SK-N-SH (cell line): ENCODE measurements around the gene MAPK10. TPM values are rescaled to one million over a fixed set of nuclear protein-coding genes. Genes with fewer than 3 reads are reported as not detected.

Experiments
- CTCF ChIA-PET: fragments of 300-600, 350-600 bp; formaldehyde crosslinking; extraction: SDS; loops from one replicate; lab custom pipeline; 2021; lab: Yijun Ruan, JAX
- POLR2A ChIA-PET: fragments of 350-600 bp; sonication (Branson Sonifier 250); formaldehyde crosslinking; extraction: SDS; loops from one replicate; lab custom pipeline; 2020; ENCODE audit warnings: antibody characterized with exemption, inconsistent platforms; lab: Yijun Ruan, JAX
- DNase-seq: peaks from one replicate; pipeline ENCODE4 v3.0.0; 2012
- H2AFZ ChIP-seq: fragments of 200-600 bp; sonication (generic); 2 replicates; pipeline ENCODE4 v1.8.1; 2016; ENCODE audit warnings: antibody characterized with exemption, mild to moderate bottlenecking, low read depth
- H3F3A ChIP-seq: fragments of 200-600 bp; sonication (generic); replicated peaks from 2 replicates; pipeline ENCODE3; 2016; ENCODE audit warnings: antibody characterized with exemption, mild to moderate bottlenecking; ENCODE audit not compliant: insufficient read depth
- H3K27ac ChIP-seq, 2 experiments: fragments of 200-500 bp in 1 of 2; fragments of 200-600 bp in 1 of 2; sonication (Bioruptor generic) in 1 of 2; sonication (generic), shearing (Covaris generic) in 1 of 2; 2 replicates each; pipeline versions ENCODE4 v1.5.1 to v1.6.1; 2014 to 2016; ENCODE audit warnings: low read depth in 2 of 2, inconsistent platforms in 1 of 2, low read length in 1 of 2, mild to moderate bottlenecking in 1 of 2, mixed read lengths in 1 of 2
- H3K27me3 ChIP-seq: fragments of 200-600 bp; sonication (generic), shearing (Covaris generic); 2 replicates; pipeline ENCODE4 v1.6.1; 2016; ENCODE audit warnings: mixed run types; ENCODE audit not compliant: insufficient read depth
- H3K36me3 ChIP-seq, 2 experiments: fragments of 200-500 bp in 1 of 2; fragments of 200-600 bp in 1 of 2; sonication (Bioruptor generic) in 1 of 2; sonication (generic) in 1 of 2; replicated peaks in 1 of 2; 2 replicates each; pipeline versions ENCODE3 to v1.5.1; 2014 to 2016; ENCODE audit warnings: low read length in 1 of 2, mild to moderate bottlenecking in 1 of 2; ENCODE audit not compliant: insufficient read depth in 2 of 2, control insufficient read depth in 1 of 2
- H3K4me1 ChIP-seq, 2 experiments: fragments of 200-500 bp in 1 of 2; fragments of 200-600 bp in 1 of 2; sonication (Bioruptor generic) in 1 of 2; sonication (generic), shearing (Covaris generic) in 1 of 2; 2 replicates each; pipeline versions ENCODE4 v1.5.1 to v1.6.1; 2014 to 2016; ENCODE audit warnings: low read depth in 1 of 2, low read length in 1 of 2, mixed run types in 1 of 2; ENCODE audit not compliant: insufficient read depth in 2 of 2, control insufficient read depth in 1 of 2
- H3K4me2 ChIP-seq: fragments of 200-600 bp; sonication (generic), shearing (Covaris generic); 2 replicates; pipeline ENCODE4 v1.6.1; 2017; ENCODE audit warnings: mixed run types
- H3K4me3 ChIP-seq, 2 experiments: fragments of 200-500 bp in 1 of 2; fragments of 200-600 bp in 1 of 2; sonication (Bioruptor generic) in 1 of 2; sonication (generic), shearing (Covaris generic) in 1 of 2; 2 replicates each; pipeline versions ENCODE4 v1.5.1 to v1.8.1; 2014 to 2016; ENCODE audit warnings: low read depth in 2 of 2, inconsistent platforms in 1 of 2, low read length in 1 of 2, mild to moderate bottlenecking in 1 of 2, mixed read lengths in 1 of 2, moderate library complexity in 1 of 2
- H3K79me2 ChIP-seq: fragments of 200-600 bp; sonication (generic); 2 replicates; pipeline ENCODE4 v1.8.1; 2017; ENCODE audit warnings: mild to moderate bottlenecking; ENCODE audit not compliant: insufficient read depth
- H3K9ac ChIP-seq: fragments of 200-600 bp; sonication (generic); 2 replicates; pipeline ENCODE4 v1.6.1; 2017; ENCODE audit warnings: mixed run types
- H3K9me2 ChIP-seq: fragments of 200-600 bp; sonication (generic); 2 replicates; pipeline ENCODE4 v1.6.1; 2017; ENCODE audit warnings: mixed run types
- H3K9me3 ChIP-seq: fragments of 200-600 bp; sonication (generic); 2 replicates; pipeline ENCODE4 v1.6.1; 2017; ENCODE audit warnings: mixed run types, mild to moderate bottlenecking, moderate library complexity
- H4K20me1 ChIP-seq: fragments of 200-600 bp; sonication (generic); 2 replicates; pipeline ENCODE4 v1.6.1; 2017; ENCODE audit warnings: mild to moderate bottlenecking, mixed run types; ENCODE audit not compliant: insufficient read depth
- ELF1 ChIP-seq: IDR thresholded peaks from 2 replicates; pipeline ENCODE4 v1.4.0; 2012
- FOSL2 ChIP-seq: IDR thresholded peaks from 2 replicates; pipeline ENCODE4 v1.4.0; 2012; ENCODE audit warnings: low read depth, mild to moderate bottlenecking, moderate library complexity, borderline replicate concordance
- GABPA ChIP-seq: IDR thresholded peaks from 2 replicates; pipeline ENCODE4 v1.4.0; 2012; ENCODE audit warnings: low read depth, mild to moderate bottlenecking
- JUND ChIP-seq: IDR thresholded peaks from 2 replicates; pipeline ENCODE4 v1.4.0; 2012
- MEF2A ChIP-seq: IDR thresholded peaks from 2 replicates; pipeline ENCODE4 v1.4.0; 2012; ENCODE audit warnings: low read depth, borderline replicate concordance
- MXI1 ChIP-seq: IDR thresholded peaks from 2 replicates; pipeline ENCODE4 v1.6.1; 2012; ENCODE audit warnings: mild to moderate bottlenecking, low read depth, low read length, improper control_type of control experiment
- NRF1 ChIP-seq: IDR thresholded peaks from 2 replicates; pipeline ENCODE4 v1.6.1; 2012; ENCODE audit warnings: low read depth, mild to moderate bottlenecking, low read length
- POLR2AphosphoS5 ChIP-seq: IDR thresholded peaks from 2 replicates; pipeline ENCODE4 v1.6.1; 2012; ENCODE audit warnings: low read depth, low read length
- RAD21 ChIP-seq: IDR thresholded peaks from 2 replicates; pipeline ENCODE4 v1.6.1; 2012; ENCODE audit warnings: mild to moderate bottlenecking, low read length
- SIN3A ChIP-seq: IDR thresholded peaks from 2 replicates; pipeline ENCODE4 v1.6.1; 2012; ENCODE audit warnings: low read depth, mild to moderate bottlenecking, low read length, moderate library complexity, borderline replicate concordance
- SMC3 ChIP-seq: IDR thresholded peaks from 2 replicates; pipeline ENCODE4 v1.6.1; 2012; ENCODE audit warnings: low read depth, low read length, improper control_type of control experiment
- TAF1 ChIP-seq: IDR thresholded peaks from 2 replicates; pipeline ENCODE4 v1.6.1; 2012; ENCODE audit warnings: low read depth, mild to moderate bottlenecking, low read length, moderate library complexity, borderline replicate concordance
- TEAD4 ChIP-seq: IDR thresholded peaks from 2 replicates; pipeline ENCODE4 v1.4.0; 2012; ENCODE audit warnings: mild to moderate bottlenecking, borderline replicate concordance; ENCODE audit not compliant: insufficient read depth
- YY1 ChIP-seq: IDR thresholded peaks from 2 replicates; pipeline ENCODE4 v1.4.0; 2012; ENCODE audit warnings: low read depth, mild to moderate bottlenecking
- WGBS: methylation state at CpG from one replicate; pipeline ENCODE4 v1.1.6; 2017; ENCODE audit warnings: low lambda C conversion rate; 5-methylcytosine and 5-hydroxymethylcytosine counted together
- polyA plus RNA-seq, 3 experiments: library from polyadenylated mRNA; depleted of rRNA; stranded (reverse); fragments of >200 nt; gene quantifications; 2 replicates each; pipeline ENCODE4 v1.2.3, GENCODE V29; 2012
- TF ChIP-seq, protein P1 (sequence below): fragments of 150-350 bp; IDR thresholded peaks from 2 replicates; pipeline ENCODE4 v1.6.1; 2016; ENCODE audit warnings: mild to moderate bottlenecking, low read depth, low read length
- TF ChIP-seq, protein P2 (sequence below): IDR thresholded peaks from 2 replicates; pipeline ENCODE4; 2012
- TF ChIP-seq, protein P3 (sequence below): IDR thresholded peaks from 2 replicates; pipeline ENCODE4 v1.6.1; 2012; ENCODE audit warnings: mild to moderate bottlenecking, low read depth, low read length, moderate library complexity
- TF ChIP-seq, protein P4 (sequence below): IDR thresholded peaks from 2 replicates; pipeline ENCODE4 v1.4.0; 2012; ENCODE audit warnings: low read depth

MAPK10 gene
- polyA plus RNA-seq, 1 of the 3 experiments (the other 2 are of a cell fraction) = 8.1 TPM

DNA sequence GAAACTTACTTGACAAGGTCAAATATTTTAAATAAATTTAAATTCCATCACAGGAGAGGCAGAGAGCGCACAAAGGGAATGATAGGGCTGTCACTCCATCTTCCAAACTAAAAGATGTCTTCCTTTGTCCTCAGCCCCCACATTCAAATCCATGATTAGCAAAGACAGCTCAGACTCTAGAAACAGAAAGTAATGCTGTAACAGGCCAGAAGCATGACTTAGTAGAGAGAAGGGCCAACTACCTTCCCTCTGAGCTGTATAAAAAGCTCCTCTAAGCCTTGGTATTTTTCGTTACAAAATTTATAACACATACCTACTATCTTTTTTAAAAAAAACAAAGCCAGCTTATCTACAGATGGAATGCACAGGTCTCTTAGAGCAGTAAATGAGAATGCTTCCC, 207.4 kb downstream of the MAPK10 start:
- no peaks in the 10 kb centered on the region for H3K27me3 ChIP-seq
- CTCF ChIA-PET = no interaction called here
- H3K9ac ChIP-seq = no peak overlapping the region
- no peak overlapping the region; a peak in 1 of 4 replicates for H3K27ac ChIP-seq
- no peaks in the 10 kb centered on the region for H4K20me1 ChIP-seq
- DNase-seq = no peak
- no peak overlapping the region; the same call in 1 of the 2 replicates for H3K4me2 ChIP-seq
- TF ChIP-seq, protein P1, sequence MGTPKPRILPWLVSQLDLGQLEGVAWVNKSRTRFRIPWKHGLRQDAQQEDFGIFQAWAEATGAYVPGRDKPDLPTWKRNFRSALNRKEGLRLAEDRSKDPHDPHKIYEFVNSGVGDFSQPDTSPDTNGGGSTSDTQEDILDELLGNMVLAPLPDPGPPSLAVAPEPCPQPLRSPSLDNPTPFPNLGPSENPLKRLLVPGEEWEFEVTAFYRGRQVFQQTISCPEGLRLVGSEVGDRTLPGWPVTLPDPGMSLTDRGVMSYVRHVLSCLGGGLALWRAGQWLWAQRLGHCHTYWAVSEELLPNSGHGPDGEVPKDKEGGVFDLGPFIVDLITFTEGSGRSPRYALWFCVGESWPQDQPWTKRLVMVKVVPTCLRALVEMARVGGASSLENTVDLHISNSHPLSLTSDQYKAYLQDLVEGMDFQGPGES = no peak
- no peak for TF ChIP-seq RAD21
- no peak for TF ChIP-seq NRF1
- no peak for TF ChIP-seq MEF2A
- TF ChIP-seq, all 33 proteins: peak for 0
- H3F3A ChIP-seq = no peaks in the 10 kb centered on the region
- H3K4me1 ChIP-seq = no peaks in the 10 kb centered on the region; a peak in 1 of 4 replicates
- 75% methylated on average over 2 of the region's 2 CpGs for WGBS
- peak overlapping the region; percentile 62; the same call in 1 of the 2 replicates for H2AFZ ChIP-seq
- no peaks in the 10 kb centered on the region for H3K9me3 ChIP-seq
- H3K4me3 ChIP-seq = no peak overlapping the region; a peak in 1 of 4 replicates
- no peaks in the 10 kb centered on the region for H3K79me2 ChIP-seq
- peaks cover 5% of the 10 kb centered on the region in 2 experiments for H3K36me3 ChIP-seq
- no peaks in the 10 kb centered on the region for H3K9me2 ChIP-seq
- POLR2A ChIA-PET = no interaction called here

DNA sequence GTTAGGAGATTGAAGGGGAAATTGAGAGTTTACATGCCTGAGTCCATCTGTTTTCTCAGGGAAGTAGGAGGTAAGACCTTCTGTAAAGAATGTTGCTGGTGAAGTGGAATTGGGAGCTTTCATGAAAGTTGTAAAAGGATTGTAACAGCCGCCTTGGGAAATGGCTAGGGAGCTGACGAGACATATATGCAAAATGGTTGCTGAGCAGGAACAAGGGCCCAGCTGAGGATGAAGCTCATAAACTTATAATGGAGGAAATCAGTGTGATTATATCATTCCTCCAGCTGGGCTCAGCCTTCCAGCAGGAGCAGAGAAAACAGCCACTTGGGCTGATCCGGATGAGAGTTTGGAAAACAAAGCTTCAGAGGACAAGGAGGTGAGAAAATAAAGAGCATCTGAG, 208.7 kb downstream of the MAPK10 start:
- no peak for TF ChIP-seq MXI1
- CTCF ChIA-PET = no interaction called here

DNA sequence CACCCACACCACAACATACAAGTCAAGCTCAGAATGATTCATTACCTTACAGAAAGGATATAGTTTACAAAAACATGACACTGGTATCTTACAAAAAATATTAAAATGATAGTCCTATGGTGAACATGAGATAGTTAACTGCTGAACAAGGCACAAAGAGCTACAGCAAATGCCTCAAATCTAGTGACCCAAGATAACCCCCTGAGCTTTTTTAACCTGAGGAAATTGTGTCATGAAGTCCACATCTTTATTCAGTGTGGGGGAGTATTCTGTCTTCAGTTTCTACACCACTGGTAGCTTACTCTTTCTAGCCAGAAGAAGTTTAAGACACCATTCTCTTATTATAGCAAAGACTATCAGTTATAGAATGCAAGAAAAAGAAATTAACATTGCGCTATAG, 218.7 kb downstream of the MAPK10 start:
- no peak overlapping the region for H3K4me3 ChIP-seq
- ChIA-PET CTCF (interaction anchor here (0.8 kb wide), 1 partner anchor 11 kb away, joined by 3 read pairs; no protein-coding TSS in a partner anchor), POLR2A (no interaction called here)
- H3K27ac ChIP-seq = no peak overlapping the region
- no peaks in the 10 kb centered on the region; a peak in 1 of 4 replicates for H3K4me1 ChIP-seq
- no peak overlapping the region for H3K4me2 ChIP-seq
- H3K9me3 ChIP-seq = no peaks in the 10 kb centered on the region
- 100% methylated on average over 1 of the region's 1 CpG for WGBS
- H3K79me2 ChIP-seq = no peaks in the 10 kb centered on the region
- H4K20me1 ChIP-seq = no peaks in the 10 kb centered on the region
- H3K36me3 ChIP-seq = no peaks in the 10 kb centered on the region
- DNase-seq = no peak
- H3K9ac ChIP-seq = no peak overlapping the region
- no peaks in the 10 kb centered on the region for H3K9me2 ChIP-seq
- H2AFZ ChIP-seq = no peak overlapping the region
- no peaks in the 10 kb centered on the region for H3F3A ChIP-seq
- H3K27me3 ChIP-seq = no peaks in the 10 kb centered on the region
- TF ChIP-seq SMC3 (no peak), GABPA (no peak), ELF1 (no peak), TEAD4 (no peak), TAF1 (no peak), SIN3A (no peak), YY1 (no peak), RAD21 (no peak), FOSL2 (no peak), POLR2AphosphoS5 (no peak), JUND (no peak), MXI1 (no peak)
- TF ChIP-seq, protein P2, sequence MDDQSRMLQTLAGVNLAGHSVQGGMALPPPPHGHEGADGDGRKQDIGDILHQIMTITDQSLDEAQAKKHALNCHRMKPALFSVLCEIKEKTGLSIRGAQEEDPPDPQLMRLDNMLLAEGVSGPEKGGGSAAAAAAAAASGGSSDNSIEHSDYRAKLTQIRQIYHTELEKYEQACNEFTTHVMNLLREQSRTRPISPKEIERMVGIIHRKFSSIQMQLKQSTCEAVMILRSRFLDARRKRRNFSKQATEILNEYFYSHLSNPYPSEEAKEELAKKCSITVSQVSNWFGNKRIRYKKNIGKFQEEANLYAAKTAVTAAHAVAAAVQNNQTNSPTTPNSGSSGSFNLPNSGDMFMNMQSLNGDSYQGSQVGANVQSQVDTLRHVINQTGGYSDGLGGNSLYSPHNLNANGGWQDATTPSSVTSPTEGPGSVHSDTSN = no peak
- TF ChIP-seq, protein P3, sequence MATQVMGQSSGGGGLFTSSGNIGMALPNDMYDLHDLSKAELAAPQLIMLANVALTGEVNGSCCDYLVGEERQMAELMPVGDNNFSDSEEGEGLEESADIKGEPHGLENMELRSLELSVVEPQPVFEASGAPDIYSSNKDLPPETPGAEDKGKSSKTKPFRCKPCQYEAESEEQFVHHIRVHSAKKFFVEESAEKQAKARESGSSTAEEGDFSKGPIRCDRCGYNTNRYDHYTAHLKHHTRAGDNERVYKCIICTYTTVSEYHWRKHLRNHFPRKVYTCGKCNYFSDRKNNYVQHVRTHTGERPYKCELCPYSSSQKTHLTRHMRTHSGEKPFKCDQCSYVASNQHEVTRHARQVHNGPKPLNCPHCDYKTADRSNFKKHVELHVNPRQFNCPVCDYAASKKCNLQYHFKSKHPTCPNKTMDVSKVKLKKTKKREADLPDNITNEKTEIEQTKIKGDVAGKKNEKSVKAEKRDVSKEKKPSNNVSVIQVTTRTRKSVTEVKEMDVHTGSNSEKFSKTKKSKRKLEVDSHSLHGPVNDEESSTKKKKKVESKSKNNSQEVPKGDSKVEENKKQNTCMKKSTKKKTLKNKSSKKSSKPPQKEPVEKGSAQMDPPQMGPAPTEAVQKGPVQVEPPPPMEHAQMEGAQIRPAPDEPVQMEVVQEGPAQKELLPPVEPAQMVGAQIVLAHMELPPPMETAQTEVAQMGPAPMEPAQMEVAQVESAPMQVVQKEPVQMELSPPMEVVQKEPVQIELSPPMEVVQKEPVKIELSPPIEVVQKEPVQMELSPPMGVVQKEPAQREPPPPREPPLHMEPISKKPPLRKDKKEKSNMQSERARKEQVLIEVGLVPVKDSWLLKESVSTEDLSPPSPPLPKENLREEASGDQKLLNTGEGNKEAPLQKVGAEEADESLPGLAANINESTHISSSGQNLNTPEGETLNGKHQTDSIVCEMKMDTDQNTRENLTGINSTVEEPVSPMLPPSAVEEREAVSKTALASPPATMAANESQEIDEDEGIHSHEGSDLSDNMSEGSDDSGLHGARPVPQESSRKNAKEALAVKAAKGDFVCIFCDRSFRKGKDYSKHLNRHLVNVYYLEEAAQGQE = no peak
- TF ChIP-seq, protein P4, sequence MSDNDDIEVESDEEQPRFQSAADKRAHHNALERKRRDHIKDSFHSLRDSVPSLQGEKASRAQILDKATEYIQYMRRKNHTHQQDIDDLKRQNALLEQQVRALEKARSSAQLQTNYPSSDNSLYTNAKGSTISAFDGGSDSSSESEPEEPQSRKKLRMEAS = no peak

More for the DNA sequence above, 208.7 kb downstream of the MAPK10 start:
- Histone ChIP-seq H3K36me3 (peaks cover 3 to 5% of the 10 kb centered on the region in 2 experiments), H3K27ac (no peak overlapping the region), H2AFZ (no peak overlapping the region), H3K4me3 (no peak overlapping the region), H3K4me1 (no peaks in the 10 kb centered on the region; a peak in 1 of 4 replicates), H4K20me1 (no peaks in the 10 kb centered on the region), H3K9me3 (no peaks in the 10 kb centered on the region), H3F3A (no peaks in the 10 kb centered on the region), H3K27me3 (no peaks in the 10 kb centered on the region), H3K4me2 (no peak overlapping the region), H3K9me2 (no peaks in the 10 kb centered on the region), H3K9ac (no peak overlapping the region), H3K79me2 (no peaks in the 10 kb centered on the region)
- DNase-seq = no peak
- POLR2A ChIA-PET = no interaction called here
- WGBS = 97% methylated on average over 3 of the region's 3 CpGs
